Effector memory CD4-positive, alpha-beta T cell (primary cell): ENCODE results near the gene CYB561D2.
"Not testable (repeated sequence)": the region's sequence is repeated elsewhere in the genome, so short reads cannot be mapped to it uniquely, and the experiment has no call there.

Experiments used
- DNase-seq, 3 donors: peaks; one replicate each; pipeline ENCODE4 v3.0.0-alpha.2; 2020
- H3K27ac ChIP-seq: 2 replicates; pipeline ENCODE4 v1.7.0; 2013; ENCODE audit warnings: mild to moderate bottlenecking, low read length, moderate library complexity; ENCODE audit not compliant: insufficient read depth, poor library complexity, severe bottlenecking
- H3K27me3 ChIP-seq: replicated peaks from 2 replicates; pipeline ENCODE4 v1.7.0; 2013; ENCODE audit warnings: mild to moderate bottlenecking, low read length; ENCODE audit not compliant: insufficient read depth, control insufficient read depth, poor library complexity, severe bottlenecking
- H3K36me3 ChIP-seq: 2 replicates; pipeline ENCODE4 v1.7.0; 2013; ENCODE audit warnings: mild to moderate bottlenecking, low read length, moderate library complexity; ENCODE audit not compliant: control insufficient read depth, insufficient read depth
- H3K4me1 ChIP-seq: 2 replicates; pipeline ENCODE4 v1.7.0; 2013; ENCODE audit warnings: low read length, mild to moderate bottlenecking; ENCODE audit not compliant: control insufficient read depth, insufficient read depth, poor library complexity, severe bottlenecking
- H3K4me3 ChIP-seq: 2 replicates; pipeline ENCODE4 v1.7.0; 2013; ENCODE audit warnings: low read length, low read depth, mild to moderate bottlenecking; ENCODE audit not compliant: insufficient read depth, poor library complexity, severe bottlenecking
- H3K9me3 ChIP-seq: 2 replicates; pipeline ENCODE4 v1.7.0; 2013; ENCODE audit warnings: mild to moderate bottlenecking, low read length, moderate library complexity; ENCODE audit not compliant: control insufficient read depth
- total RNA-seq, 3 donors: gene quantifications; one replicate each; lab custom pipeline; 2026; lab: John Stamatoyannopoulos, UW

Gene CYB561D2, protein sequence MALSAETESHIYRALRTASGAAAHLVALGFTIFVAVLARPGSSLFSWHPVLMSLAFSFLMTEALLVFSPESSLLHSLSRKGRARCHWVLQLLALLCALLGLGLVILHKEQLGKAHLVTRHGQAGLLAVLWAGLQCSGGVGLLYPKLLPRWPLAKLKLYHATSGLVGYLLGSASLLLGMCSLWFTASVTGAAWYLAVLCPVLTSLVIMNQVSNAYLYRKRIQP
- 10.6 to 16.1 (median 10.8) reads per million in 3 donors for total RNA-seq

- DNase-seq = peak; percentile 96 to 99 (median 99)
- Histone ChIP-seq H3K27me3 (no peaks in the 10 kb centered on the region), H3K4me3 (peak within 1 kb of the TSS; percentile 81), H3K36me3 (peaks cover 47% of the 10 kb centered on the region), H3K27ac (peak within 1 kb of the TSS; percentile 94), H3K4me1 (peaks cover 37% of the 10 kb centered on the region), H3K9me3 (no peaks in the 10 kb centered on the region)
Measured at GRCh38 chr3:50350527-50351322, at the start of gene CYB561D2, which contains the start of gene NPRL2. TSS of gene CYB561D2 (plus strand) at chr3:50350862. CDS start at chr3:50351434, 572 bp downstream. TSS of gene NPRL2 (minus strand) at chr3:50350775. CDS start at chr3:50350652, 123 bp downstream.

DNA sequence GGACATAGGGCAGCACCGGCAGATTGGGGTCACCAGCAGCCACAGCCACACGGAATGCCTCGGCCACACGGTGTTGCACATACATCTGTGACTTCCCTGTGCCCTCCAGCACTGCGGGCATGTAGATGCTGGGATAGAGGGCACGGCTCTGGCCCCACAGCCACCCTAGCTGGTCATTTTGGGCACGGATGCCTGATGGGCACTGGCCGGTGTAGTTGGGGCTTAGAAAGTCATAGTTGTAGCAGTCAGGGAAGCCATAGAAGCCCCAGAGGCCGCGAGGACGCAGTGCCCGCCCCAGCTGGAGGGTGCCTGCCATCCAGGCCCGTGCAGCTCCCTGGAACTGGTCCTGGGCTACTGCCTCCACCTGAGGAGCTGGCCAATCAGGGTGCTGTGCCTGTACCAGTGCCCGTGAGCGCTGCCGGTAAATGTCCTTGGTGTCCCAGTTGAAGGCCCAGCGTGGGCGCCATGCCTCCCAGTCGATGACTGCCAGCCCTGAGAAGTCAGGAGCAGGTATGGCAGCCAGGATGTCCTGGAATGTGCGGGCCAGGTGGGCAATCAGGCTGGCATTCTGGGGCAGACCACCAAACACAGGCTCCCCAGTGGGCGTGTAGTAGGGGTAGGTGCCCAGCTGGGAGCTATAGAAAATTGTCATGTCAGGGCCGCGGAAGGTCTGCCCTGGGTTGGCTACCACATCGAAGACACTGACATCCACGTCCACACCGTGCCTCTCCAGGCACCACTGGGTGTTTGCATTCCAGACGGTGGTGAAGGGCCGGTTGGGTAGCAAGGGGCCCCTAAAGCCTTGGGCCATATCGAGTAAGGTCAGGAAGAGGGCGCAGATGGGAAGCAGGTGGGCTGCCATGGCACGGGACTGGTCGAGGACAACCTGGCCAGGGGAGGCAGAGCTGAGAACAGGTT lies 48.3 kb upstream of the CYB561D2 start:
- Histone ChIP-seq H3K4me3 (no peak overlapping the region), H3K36me3 (no peaks in the 10 kb centered on the region), H3K27ac (no peak overlapping the region), H3K9me3 (no peaks in the 10 kb centered on the region), H3K27me3 (no peaks in the 10 kb centered on the region), H3K4me1 (peaks cover 22% of the 10 kb centered on the region)
- DNase-seq = no peak

- H3K4me3 ChIP-seq = no peak within 1 kb of the TSS
- H3K9me3 ChIP-seq = no peaks in the 10 kb centered on the region
- no peaks in the 10 kb centered on the region for H3K27me3 ChIP-seq
- no peak within 1 kb of the TSS for H3K27ac ChIP-seq
- peaks cover 18% of the 10 kb centered on the region for H3K4me1 ChIP-seq
- H3K36me3 ChIP-seq = no peaks in the 10 kb centered on the region
- no peak for DNase-seq
Measured at GRCh38 chr3:50303013-50303815, 47.4 kb upstream of the CYB561D2 start, which contains the start of gene HYAL1. TSS of gene HYAL1 (minus strand) at chr3:50303574. CDS start at chr3:50302956, 618 bp downstream.

DNA sequence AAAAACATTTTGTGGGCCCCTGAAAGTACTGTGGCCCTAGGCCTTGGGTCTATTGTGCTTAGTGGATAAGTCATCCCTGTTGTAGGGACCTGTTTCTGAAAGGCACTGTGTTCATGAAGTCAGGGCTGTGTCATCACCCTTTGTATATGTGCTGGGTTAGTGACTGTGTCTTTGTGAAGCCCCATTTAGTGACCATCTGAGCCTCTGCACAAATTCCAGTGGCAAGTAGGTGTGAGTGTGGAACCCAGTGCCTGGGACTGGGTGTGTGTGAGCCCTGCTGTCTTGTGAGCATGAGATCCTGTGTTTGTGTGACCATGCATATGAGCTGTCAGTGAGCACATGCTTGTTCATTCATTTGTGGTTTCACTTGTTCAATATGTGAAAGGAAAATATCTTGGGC lies 46.1 kb upstream of the CYB561D2 start:
- peaks cover 10% of the 10 kb centered on the region for H3K4me1 ChIP-seq
- H3K4me3 ChIP-seq = no peak overlapping the region
- no peaks in the 10 kb centered on the region for H3K27me3 ChIP-seq
- no peaks in the 10 kb centered on the region for H3K36me3 ChIP-seq
- H3K9me3 ChIP-seq = no peaks in the 10 kb centered on the region
- no peak for DNase-seq
- no peak overlapping the region for H3K27ac ChIP-seq

DNA sequence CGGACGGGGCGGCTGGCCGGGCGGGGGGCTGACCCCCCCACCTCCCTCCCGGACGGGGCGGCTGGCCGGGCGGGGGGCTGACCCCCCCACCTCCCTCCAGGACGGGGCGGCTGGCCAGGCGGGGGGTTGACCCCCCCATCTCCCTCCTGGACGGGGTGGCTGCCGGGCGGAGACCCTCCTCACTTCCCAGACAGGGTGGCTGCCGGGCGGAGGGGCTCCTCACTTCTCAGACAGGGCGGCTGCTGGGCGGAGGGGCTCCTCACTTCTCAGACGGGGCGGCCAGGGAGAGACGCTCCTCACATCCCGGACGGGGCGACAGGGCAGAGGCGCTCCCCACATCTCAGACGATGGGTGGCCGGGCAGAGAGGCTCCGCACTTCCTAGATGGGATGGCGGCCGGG lies 38.6 kb upstream of the CYB561D2 start:
- not testable (repeated sequence) for H3K36me3 ChIP-seq, H3K27ac ChIP-seq, H3K27me3 ChIP-seq, DNase-seq, H3K9me3 ChIP-seq, H3K4me3 ChIP-seq, H3K4me1 ChIP-seq

DNA sequence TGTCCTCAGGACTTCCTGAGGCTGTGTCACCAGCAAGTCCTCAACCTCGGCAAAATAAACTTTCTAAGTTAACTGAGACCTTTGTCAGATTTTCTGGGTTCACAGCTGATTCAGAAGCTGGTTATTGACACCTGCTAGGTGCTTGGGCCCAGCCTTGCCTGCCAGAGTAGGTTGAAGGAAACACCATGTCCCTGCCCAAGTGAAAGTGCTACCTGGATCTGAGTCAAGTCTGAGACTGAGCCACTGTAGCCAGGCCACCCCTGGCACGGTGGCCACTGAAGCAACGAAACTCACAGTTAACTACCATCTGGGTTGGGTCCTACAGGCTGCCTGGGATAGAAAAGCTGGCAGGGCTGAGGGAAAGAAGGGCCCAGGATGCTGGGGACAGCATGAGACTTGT lies 36.3 kb upstream of the CYB561D2 start:
- H3K27me3 ChIP-seq = no peaks in the 10 kb centered on the region
- DNase-seq = no peak
- H3K27ac ChIP-seq = no peak overlapping the region
- H3K4me1 ChIP-seq = peaks cover 20% of the 10 kb centered on the region
- H3K9me3 ChIP-seq = no peaks in the 10 kb centered on the region
- no peaks in the 10 kb centered on the region for H3K36me3 ChIP-seq
- no peak overlapping the region for H3K4me3 ChIP-seq

DNA sequence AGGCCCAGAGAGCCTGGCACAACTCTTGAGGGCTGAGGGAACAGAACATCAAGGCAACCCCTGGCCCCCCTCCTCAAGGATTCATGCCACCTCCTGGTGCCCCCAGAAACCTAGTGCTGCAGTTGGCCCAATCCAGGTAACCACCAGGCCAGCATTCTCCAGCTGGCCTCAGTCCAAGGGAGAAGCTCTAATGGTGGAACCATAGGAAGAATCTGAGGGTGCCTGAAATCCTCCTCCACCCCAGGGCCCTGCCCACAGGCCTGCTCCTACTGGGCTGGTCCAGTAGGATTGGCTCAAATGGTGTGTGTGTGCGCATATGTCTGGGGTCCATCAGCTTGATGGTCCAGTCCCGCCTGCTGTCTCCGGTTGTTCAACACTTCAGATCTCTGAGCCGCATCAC lies 35.8 kb upstream of the CYB561D2 start:
- Histone ChIP-seq H3K4me3 (no peak overlapping the region), H3K4me1 (peaks cover 21% of the 10 kb centered on the region), H3K27ac (no peak overlapping the region), H3K9me3 (no peaks in the 10 kb centered on the region), H3K27me3 (no peaks in the 10 kb centered on the region), H3K36me3 (no peaks in the 10 kb centered on the region)
- no peak for DNase-seq

- DNase-seq = peak; percentile 66 to 75 (median 71)
- Histone ChIP-seq H3K27ac (peak overlapping the region; percentile 50), H3K27me3 (no peaks in the 10 kb centered on the region), H3K36me3 (no peaks in the 10 kb centered on the region), H3K4me3 (peak overlapping the region; percentile 38), H3K9me3 (no peaks in the 10 kb centered on the region), H3K4me1 (peaks cover 38% of the 10 kb centered on the region)
Measured at GRCh38 chr3:50316657-50317242, 33.9 kb upstream of the CYB561D2 start.

GRCh38 chr3:50317300-50317699 lies 33.4 kb upstream of the CYB561D2 start:
- Histone ChIP-seq H3K36me3 (no peaks in the 10 kb centered on the region), H3K4me3 (peak overlapping the region; percentile 38), H3K9me3 (no peaks in the 10 kb centered on the region), H3K27me3 (no peaks in the 10 kb centered on the region), H3K27ac (peak overlapping the region; percentile 50), H3K4me1 (peaks cover 41% of the 10 kb centered on the region)
- no peak for DNase-seq
